ENCODE results near the gene TMED5.
"Not testable (repeated sequence)": the region's sequence is repeated elsewhere in the genome, so short reads cannot be mapped to it uniquely, and the experiment has no call there.

TMED5 gene

DNA sequence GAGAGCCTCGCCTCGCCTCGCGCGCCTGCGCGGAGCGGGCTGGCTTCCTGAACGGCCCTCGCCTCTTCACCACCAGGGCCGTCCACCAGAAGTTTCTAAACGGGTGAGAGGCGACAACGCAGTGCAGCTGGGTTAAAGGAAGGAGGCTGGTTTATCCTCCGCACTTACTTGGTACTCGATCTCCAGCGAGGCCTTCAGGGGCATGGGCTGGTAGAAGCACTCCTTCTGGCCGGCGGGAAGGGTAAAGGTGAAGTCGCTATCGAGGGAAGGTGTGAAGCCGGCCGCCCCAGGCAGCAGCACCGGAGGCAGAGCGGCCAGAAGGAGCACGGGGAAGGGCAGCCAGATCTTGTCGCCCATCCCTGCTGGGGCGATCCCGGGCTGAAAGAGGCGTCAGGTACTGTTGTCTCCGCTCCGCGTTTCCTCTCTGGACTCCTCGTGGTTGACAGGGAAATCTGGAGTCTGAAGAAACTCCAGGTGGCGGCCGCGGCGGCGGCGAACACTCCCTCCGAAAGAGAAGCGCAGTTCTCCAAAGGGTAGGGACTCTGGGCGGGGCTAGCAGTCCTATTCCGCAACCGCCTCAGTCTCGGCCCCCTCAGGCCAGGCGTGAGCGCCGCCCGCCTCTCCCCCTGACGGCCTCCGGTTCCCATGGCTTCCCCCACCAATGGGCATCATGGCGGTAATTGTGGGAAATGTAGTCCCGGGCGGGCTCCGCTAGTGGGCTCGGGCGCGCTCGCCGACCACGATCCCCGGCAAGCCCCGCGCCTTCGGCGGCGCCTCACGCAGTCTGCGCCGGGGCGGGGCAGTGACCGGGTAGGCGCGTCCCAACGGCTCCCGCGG is at the start of gene TMED5:
Gene TMED5 (minus strand): TSS at position 528 of the 837 bp plus-strand sequence. CDS start 171 bp downstream, at position 357.
- peak; percentile 89 to 94 for DNase-seq (ENCODE audit: low read depth in 2 of 2)

- DNase-seq (ENCODE audit: low read depth in 2 of 2): no peak
These were observed 42.9 kb upstream of the TMED5 start for GRCh38 chr1:93223023-93223675.

GRCh38 chr1:93221913-93222312 is 41.7 kb upstream of the TMED5 start:
- DNase-seq (ENCODE audit: low read depth in 2 of 2): no peak

GRCh38 chr1:93220716-93221115 is 40.5 kb upstream of the TMED5 start:
- not testable (repeated sequence) for DNase-seq (ENCODE audit: low read depth in 2 of 2)

DNA sequence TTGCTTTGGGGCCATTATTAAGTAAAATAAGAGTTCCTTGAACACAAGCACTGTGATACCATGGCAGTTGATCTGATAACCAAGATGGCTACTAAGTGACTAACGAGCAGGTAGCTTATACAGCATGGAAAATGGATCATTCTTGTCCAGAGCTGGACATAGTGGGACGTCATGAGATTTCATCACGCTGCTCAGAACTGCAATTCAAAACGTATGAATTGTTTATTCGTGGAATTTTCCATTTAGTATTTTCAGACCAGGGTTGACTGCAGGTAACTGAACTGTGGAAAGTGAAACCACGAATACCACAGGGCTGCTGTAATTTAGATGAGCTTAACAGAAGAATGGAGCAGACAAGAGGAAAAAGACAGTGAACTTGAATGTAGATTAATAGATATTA is 39.2 kb upstream of the TMED5 start:
- DNase-seq (ENCODE audit: low read depth in 2 of 2): no peak

DNA sequence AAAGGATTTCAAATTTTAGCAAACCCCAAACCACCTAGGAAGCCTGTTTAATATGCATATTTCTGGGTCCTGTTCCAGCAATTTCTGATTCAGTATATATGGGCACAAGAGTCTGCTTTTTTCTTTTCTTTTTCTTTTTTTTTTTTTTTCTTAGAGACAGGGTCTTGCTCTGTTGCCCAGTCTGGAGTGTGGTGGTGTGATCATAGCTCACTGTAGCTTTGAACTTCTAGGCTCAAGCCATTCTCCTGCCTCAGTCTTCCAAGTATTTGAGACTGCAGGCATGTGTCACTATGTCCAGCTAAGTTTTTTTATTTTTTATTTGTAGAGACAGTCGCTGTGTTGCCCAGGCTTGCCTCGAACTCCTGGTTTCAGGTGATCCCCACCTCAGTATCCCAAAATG is 35.1 kb upstream of the TMED5 start:
- DNase-seq (ENCODE audit: low read depth in 2 of 2): no peak

DNA sequence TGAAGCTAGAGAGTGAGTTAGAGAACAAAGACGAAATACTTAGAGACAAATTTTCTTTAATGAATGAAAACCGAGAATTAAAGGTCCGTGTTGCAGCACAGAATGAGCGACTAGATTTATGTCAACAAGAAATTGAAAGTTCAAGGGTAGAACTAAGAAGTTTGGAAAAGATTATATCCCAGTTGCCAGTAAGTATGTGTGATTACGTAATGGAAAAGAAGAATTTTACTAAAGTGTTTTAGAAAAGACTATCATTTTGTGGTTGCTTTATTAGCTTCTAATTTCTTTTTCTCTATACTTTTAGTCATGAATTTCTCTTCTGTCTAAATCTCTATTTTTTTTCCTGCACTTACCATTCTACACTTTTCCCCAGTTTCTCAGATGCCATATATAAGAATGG is 27.0 kb upstream of the TMED5 start:
- DNase-seq (ENCODE audit: low read depth in 2 of 2): no peak

GRCh38 chr1:93206567-93206954 is 26.3 kb upstream of the TMED5 start:
- DNase-seq (ENCODE audit: low read depth in 2 of 2): no peak

- no peak for DNase-seq (ENCODE audit: low read depth in 2 of 2)
These were observed 25.8 kb upstream of the TMED5 start for GRCh38 chr1:93205892-93206566.

- no peak for DNase-seq (ENCODE audit: low read depth in 2 of 2)
These were observed 20.5 kb upstream of the TMED5 start for GRCh38 chr1:93200714-93201113.

- DNase-seq (ENCODE audit: low read depth in 2 of 2): no peak
These were observed 19.9 kb upstream of the TMED5 start for GRCh38 chr1:93200086-93200620.

GRCh38 chr1:93199150-93199549 is 18.9 kb upstream of the TMED5 start:
- no peak for DNase-seq (ENCODE audit: low read depth in 2 of 2)

GRCh38 chr1:93196591-93196990 is 16.4 kb upstream of the TMED5 start:
- no peak for DNase-seq (ENCODE audit: low read depth in 2 of 2)

DNA sequence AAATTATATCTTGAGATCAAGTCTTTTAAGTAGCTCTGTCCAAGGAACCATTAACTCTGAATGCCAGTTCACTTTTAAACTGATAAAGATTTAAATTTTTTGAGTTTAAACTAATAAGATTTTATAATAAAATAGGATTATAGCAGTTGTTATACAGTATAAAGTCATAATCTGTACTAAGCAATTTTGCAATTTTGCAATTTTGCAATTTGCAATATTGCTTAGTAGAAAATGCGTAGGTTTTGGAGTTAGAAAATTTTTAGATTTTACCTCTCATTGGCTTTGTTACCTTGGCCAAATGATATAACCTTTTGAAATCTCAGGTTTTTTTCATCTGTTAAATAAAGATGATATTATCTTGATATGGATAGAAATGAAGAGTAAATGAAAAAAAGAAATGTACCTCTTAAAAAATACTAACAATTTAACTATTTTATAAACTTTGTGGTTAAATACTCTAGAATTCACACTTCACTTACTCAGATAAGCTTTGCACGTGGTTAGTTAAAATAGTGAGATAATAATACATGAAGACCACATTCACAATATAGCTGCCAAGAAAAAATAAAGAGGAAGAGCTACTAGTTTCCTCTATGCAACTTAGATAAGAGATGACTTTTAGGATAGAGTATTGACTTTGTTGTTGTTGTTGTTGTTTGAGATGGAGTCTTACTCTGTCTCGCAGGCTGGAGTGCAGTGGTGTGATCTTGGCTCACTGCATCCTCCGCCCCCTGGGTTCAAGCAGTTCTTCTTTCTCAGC is 14.2 kb upstream of the TMED5 start:
- no peak for DNase-seq (ENCODE audit: low read depth in 2 of 2)

DNA sequence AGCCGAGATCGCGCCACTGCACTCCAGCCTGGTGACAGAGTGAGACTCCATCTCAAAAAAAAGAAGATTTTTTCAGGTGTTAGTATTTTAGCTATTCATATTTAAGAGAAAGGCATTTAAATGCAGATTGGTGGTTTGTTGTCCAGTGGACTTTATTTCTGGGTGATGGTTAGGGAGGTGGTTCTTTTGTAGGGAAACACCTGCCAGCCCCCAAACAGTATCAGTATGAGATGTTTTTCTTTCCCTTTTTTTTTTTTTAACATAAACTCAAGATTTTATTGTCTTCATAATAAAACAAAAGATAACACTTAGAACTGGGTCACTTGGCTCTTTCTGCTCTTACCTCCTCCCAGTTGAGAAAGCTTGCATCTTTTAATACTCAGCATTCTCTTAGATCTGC is 10.2 kb upstream of the TMED5 start:
- DNase-seq (ENCODE audit: low read depth in 2 of 2): no peak

DNA sequence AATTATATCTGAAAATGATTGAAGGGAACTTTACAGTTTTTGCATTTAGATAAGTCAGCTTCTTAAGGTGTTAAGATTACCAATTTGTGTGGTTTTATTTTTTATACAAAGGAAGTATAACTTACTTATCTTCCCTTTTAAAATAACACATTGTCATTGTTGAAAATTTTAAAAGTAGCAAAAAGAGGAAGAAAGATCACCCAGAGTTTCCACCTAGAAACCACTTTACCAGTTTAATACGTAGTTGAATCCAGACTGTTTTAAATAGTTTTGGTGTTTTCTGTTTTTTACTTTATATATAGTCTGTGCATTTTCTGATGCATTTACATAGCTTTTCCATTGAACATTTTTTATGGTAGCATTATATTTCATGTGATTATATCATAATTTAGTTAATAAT is 6.5 kb upstream of the TMED5 start:
- DNase-seq (ENCODE audit: low read depth in 2 of 2): no peak

GRCh38 chr1:93180723-93181613 is 755 bp upstream of the TMED5 start, which contains the start of gene CCDC18:
CCDC18 (plus strand) TSS chr1:93180724; CDS start chr1:93183362, 2,638 bp downstream.
- no peak for DNase-seq (ENCODE audit: low read depth in 2 of 2)

- DNase-seq (ENCODE audit: low read depth in 2 of 2): no peak
These were observed 1.8 kb downstream of the TMED5 start for GRCh38 chr1:93178418-93178817.

- no peak for DNase-seq (ENCODE audit: low read depth in 2 of 2)
These were observed 2.2 kb downstream of the TMED5 start for GRCh38 chr1:93177991-93178390.

GRCh38 chr1:93174638-93175037 is 5.6 kb downstream of the TMED5 start:
- DNase-seq (ENCODE audit: low read depth in 2 of 2): not testable (repeated sequence)

- no peak for DNase-seq (ENCODE audit: low read depth in 2 of 2)
These were observed 7.4 kb downstream of the TMED5 start for GRCh38 chr1:93172778-93173177.

Data from stimulated activated CD8-positive, alpha-beta memory T cell treated with anti-CD3 and anti-CD28 coated beads, Interleukin-2, amount 100 ng/mL, for 48 hours (primary cell).